Suprapubic skin (tissue), 3 donors: ENCODE results near the gene ALDH3A2.

ENCODE experiments used
- CTCF ChIP-seq, 2 donors: fragments of 200-600 bp in 1 of 2; fragments of 450-650 bp in 1 of 2; sonication (generic) in 1 of 2; IDR thresholded peaks; one replicate each; pipeline ENCODE4 v1.5.1; 2016 to 2019; ENCODE audit warnings: antibody characterized with exemption in 2 of 2, mild to moderate bottlenecking in 1 of 2, moderate library complexity in 1 of 2
- POLR2A ChIP-seq, 2 donors: fragments of 450-650 bp; IDR thresholded peaks; one replicate each; pipeline ENCODE4 v1.6.1; 2017; ENCODE audit warnings: antibody characterized with exemption in 2 of 2, mild to moderate bottlenecking in 2 of 2, moderate library complexity in 2 of 2

- TF ChIP-seq CTCF (IDR thresholded peaks at IDR 0.05) (no peak), POLR2A (IDR thresholded peaks at IDR 0.05) (no peak)
Observed at GRCh38 chr17:19629449-19629848, 19.1 kb upstream of the ALDH3A2 start.
